Activated gamma-delta T cell treated with Interleukin-2 at 50 U/mL for 16 hours (primary cell): ENCODE measurements around the gene ATP2A1.
"Not testable (repeated sequence)": the region's sequence is repeated elsewhere in the genome, so short reads cannot be mapped to it uniquely, and the experiment has no call there.

Source experiments
- DNase-seq: peaks from one replicate; pipeline ENCODE4 v3.0.0-alpha.2; 2020

ATP2A1 gene

DNA sequence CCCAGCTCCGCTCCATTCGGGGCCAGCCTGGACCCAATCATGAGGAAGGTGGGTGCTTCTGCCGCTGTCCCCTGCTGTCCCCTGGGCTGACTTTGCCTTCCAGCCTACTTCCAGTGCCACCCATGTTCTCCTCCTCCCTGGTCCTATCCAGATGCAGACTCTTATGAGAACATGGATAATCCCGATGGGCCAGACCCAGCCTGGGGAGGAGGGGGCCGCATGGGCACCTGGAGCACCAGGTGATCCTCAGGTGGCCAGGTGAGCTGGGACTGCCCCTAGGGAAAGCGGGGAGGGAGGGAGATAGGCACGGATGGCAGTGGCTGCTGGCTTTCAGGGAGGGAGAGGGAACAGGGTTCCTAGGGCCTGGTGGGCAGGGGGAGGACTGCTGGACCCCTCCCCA lies 60.4 kb downstream of the ATP2A1 start:
- no peak for DNase-seq

DNA sequence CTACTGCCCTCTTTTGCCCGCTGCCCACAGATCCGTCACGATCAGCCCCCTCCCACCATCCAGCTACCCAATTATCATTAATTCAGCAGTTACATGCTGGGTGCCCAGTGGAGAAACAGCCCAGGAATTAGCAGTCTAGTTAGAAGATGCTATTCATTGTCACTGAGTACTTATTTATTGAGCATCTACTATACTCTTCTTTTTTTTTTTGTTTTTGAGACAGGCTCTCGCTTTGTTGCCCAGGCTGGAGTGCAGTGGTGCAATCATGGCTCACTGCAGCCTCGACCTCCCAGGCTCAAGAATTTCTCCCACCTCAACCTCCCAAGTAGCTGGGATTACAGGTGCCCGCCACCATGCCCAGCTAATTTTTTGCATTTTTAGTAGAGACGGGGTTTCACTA lies 61.5 kb downstream of the ATP2A1 start:
- not testable (repeated sequence) for DNase-seq

- no peak for DNase-seq
Measured at GRCh38 chr16:28943281-28943680, 65.0 kb downstream of the ATP2A1 start.

DNA sequence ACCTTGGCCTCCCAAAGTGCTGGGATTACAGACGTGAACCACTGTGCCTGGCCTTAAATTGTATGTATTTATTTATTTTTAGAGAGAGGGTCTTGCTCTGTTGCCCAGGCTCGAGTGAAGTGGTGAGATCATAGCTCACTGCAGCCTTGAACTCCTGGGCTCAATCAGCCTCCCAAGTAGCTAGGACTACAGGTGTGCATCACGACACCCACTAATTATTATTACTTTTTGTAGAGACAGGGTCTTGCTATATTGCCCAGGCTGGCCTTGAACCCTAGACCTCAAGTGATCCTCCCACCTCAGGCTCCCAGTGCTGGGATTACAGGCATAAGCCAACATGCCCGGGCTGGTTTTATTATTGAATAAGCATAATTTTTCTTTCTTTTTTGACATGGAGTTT lies 68.4 kb downstream of the ATP2A1 start:
- DNase-seq: no peak

DNA sequence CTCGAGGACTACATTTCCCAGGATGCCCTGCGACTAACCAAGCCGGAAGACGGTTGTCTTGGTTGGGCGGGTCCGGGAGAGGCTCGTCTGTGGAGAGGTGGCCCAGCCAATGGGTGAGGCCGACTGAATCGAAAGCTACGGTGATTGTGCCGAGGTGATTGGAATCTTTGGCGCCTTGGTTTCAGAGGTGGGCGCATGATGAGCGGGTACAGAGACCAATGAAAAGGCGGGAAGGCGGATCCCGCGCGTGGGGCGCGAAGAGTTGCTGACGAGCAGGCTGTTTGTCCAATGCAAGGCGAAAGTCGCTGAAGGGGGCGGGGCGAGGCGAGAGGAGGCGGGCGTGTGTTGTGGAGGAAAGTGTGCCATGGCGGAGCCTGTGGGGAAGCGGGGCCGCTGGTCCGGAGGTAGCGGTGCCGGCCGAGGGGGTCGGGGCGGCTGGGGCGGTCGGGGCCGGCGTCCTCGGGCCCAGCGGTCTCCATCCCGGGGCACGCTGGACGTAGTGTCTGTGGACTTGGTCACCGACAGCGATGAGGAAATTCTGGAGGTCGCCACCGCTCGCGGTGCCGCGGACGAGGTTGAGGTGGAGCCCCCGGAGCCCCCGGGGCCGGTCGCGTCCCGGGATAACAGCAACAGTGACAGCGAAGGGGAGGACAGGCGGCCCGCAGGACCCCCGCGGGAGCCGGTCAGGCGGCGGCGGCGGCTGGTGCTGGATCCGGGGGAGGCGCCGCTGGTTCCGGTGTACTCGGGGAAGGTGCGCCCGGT lies 72.5 kb downstream of the ATP2A1 start, which contains the start of gene NFATC2IP:
TSS of gene NFATC2IP (plus strand) at position 290 of the 762 bp plus-strand sequence. CDS start at position 365, 75 bp downstream.
- DNase-seq: peak; percentile 100

DNA sequence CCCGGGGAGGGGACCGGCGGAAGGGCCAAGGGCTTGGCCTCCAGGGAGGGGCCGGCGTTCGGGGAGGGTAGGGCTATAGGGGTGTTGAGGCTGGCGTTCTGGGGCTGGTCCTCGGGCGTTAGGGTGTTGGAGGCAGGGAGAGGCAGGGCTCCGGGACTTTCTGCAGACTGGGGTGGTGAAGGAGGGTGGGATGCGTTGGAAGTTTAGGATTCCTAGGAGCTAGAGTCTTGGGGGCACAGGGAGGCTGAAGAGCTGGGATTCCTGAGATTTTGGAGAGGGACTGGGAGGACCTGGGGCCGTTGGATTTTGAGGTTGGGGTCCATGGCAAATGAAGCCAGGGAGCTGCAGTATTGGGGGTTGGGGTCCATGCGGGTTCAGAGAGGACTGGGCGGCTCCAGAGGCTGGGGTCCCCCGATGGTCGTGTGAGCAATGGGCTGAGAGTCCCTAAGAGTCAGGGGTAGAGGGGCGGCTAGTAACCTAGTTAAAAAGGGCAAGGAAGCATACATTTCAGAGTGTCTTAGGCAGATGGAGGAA lies 73.2 kb downstream of the ATP2A1 start:
- no peak for DNase-seq
